ENCODE data around the gene SV2C. TPM values are rescaled to one million over a fixed set of nuclear protein-coding genes. Genes with fewer than 3 reads are reported as not detected.

The SV2C gene
- total RNA-seq, 1 experiment from 2014 or later, result 0.09 TPM

- ATAC-seq, result no peak
- H3K36me3 Mint-ChIP-seq, result no peaks in the 10 kb centered on the region
- TF ChIP-seq SOX15 (CRISPR knock-in tag; IDR thresholded peaks at IDR 0.05), result no peak
- TF ChIP-seq AFF4 (CRISPR knock-in tag; IDR thresholded peaks at IDR 0.05; ENCODE audit: borderline replicate concordance), result no peak
- no peak for TF ChIP-seq CDX4 (CRISPR knock-in tag; IDR thresholded peaks at IDR 0.05; ENCODE audit: borderline replicate concordance)
- no peak for TF ChIP-seq ZNF532 (CRISPR knock-in tag; IDR thresholded peaks at IDR 0.05; ENCODE audit: borderline replicate concordance)
- TF ChIP-seq RORB (CRISPR knock-in tag; IDR thresholded peaks at IDR 0.05), result no peak
- TF ChIP-seq PRRX2 (CRISPR knock-in tag; IDR thresholded peaks at IDR 0.05), result no peak
- TF ChIP-seq KAT7 (CRISPR knock-in tag; IDR thresholded peaks at IDR 0.05; ENCODE audit: borderline replicate concordance), result no peak
- TF ChIP-seq ATF2 (CRISPR knock-in tag; IDR thresholded peaks at IDR 0.05; ENCODE audit: borderline replicate concordance, low read depth), result no peak
- TF ChIP-seq GABPB1 (CRISPR knock-in tag; IDR thresholded peaks at IDR 0.05), result no peak
- TF ChIP-seq CTCF (IDR thresholded peaks at IDR 0.05), result no peak
- TF ChIP-seq HMGA2 (CRISPR knock-in tag; IDR thresholded peaks at IDR 0.05), result no peak
- no peak for TF ChIP-seq ZNF416 (CRISPR knock-in tag; IDR thresholded peaks at IDR 0.05)
- TF ChIP-seq NR2C2 (CRISPR knock-in tag; IDR thresholded peaks at IDR 0.05), result no peak
- TF ChIP-seq E2F1 (CRISPR knock-in tag; IDR thresholded peaks at IDR 0.05), result no peak
- no peak for TF ChIP-seq NFYB (CRISPR knock-in tag; conservative IDR thresholded peaks at IDR 0.05; ENCODE audit: low read depth)
- no peak for TF ChIP-seq RELA (CRISPR knock-in tag; IDR thresholded peaks at IDR 0.05; ENCODE audit: borderline replicate concordance)
- TF ChIP-seq ZNF232 (CRISPR knock-in tag; IDR thresholded peaks at IDR 0.05), result no peak
- H3K9me3 Mint-ChIP-seq, result 0 out of 2 replicates have a peak, but pooled peaks cover 4% of the 10 kb centered on the region
- ChIA-PET CTCF (no interaction called here), POLR2A (no interaction called here)
- H3K4me3 Mint-ChIP-seq, result no peak overlapping the region
- no peaks in the 10 kb centered on the region for H3K27me3 Mint-ChIP-seq (ENCODE audit: low read depth)
- H3K27ac Mint-ChIP-seq, result no peak overlapping the region
- no peaks in the 10 kb centered on the region for H3K4me1 Mint-ChIP-seq
- no peak for DNase-seq (ENCODE audit: low spot score)
Observed at GRCh38 chr5:76046741-76047140, 36.4 kb upstream of the SV2C start.
